Neutrophil (primary cell): Measurements from ENCODE around the gene HIPK1.

Source experiments
- H3K27ac ChIP-seq: fragments of 200-600 bp; sonication (generic); 2 replicates; pipeline ENCODE4 v1.5.1; 2016; ENCODE audit warnings: mild to moderate bottlenecking, moderate library complexity
- H3K27me3 ChIP-seq: fragments of 200-600 bp; sonication (generic); 2 replicates; pipeline ENCODE4 v1.6.0; 2016; ENCODE audit warnings: mild to moderate bottlenecking
- H3K36me3 ChIP-seq: fragments of 200-600 bp; sonication (generic); 2 replicates; pipeline ENCODE4 v1.5.1; 2017
- H3K4me1 ChIP-seq, 2 experiments: fragments of 200-600 bp in 1 of 2; sonication (generic) in 1 of 2; 1 replicate in 1 of 2; 2 replicates in 1 of 2; pipeline versions ENCODE4 v1.5.1 to v1.6.1; 2013 to 2016; ENCODE audit warnings: low read depth in 1 of 2, low read length in 1 of 2, mild to moderate bottlenecking in 1 of 2, moderate library complexity in 1 of 2; ENCODE audit not compliant: control insufficient read depth in 1 of 2, insufficient read depth in 1 of 2
- H3K4me3 ChIP-seq, 2 experiments: fragments of 200-600 bp in 1 of 2; sonication (generic) in 1 of 2; 1 replicate in 1 of 2; 2 replicates in 1 of 2; pipeline ENCODE4 v1.5.1; 2013 to 2016; ENCODE audit warnings: low read depth in 1 of 2, low read length in 1 of 2, mild to moderate bottlenecking in 1 of 2, moderate library complexity in 1 of 2
- H3K9me3 ChIP-seq: fragments of 200-600 bp; sonication (generic); 2 replicates; pipeline ENCODE4 v1.5.1; 2016
- CTCF ChIP-seq: fragments of 200-600 bp; sonication (generic); IDR thresholded peaks from 2 replicates; pipeline ENCODE4 v1.5.1; 2016; ENCODE audit warnings: antibody characterized with exemption

Gene HIPK1

GRCh38 chr1:113934006-113934405 is 4.9 kb downstream of the HIPK1 start:
- Histone ChIP-seq H3K9me3 (no peaks in the 10 kb centered on the region), H3K4me1 (peaks cover 87 to 89% of the 10 kb centered on the region in 2 experiments), H3K27ac (peak overlapping the region; percentile 95), H3K27me3 (no peaks in the 10 kb centered on the region), H3K36me3 (no peaks in the 10 kb centered on the region), H3K4me3 (peak overlapping the region in 1 of 2 experiments; percentile 4)
- TF ChIP-seq CTCF: no peak

- peak overlapping the region; percentile 95 for H3K27ac ChIP-seq
- H3K27me3 ChIP-seq: no peaks in the 10 kb centered on the region
- H3K4me3 ChIP-seq: no peak overlapping the region
- no peak for TF ChIP-seq CTCF
- H3K9me3 ChIP-seq: no peaks in the 10 kb centered on the region
- H3K36me3 ChIP-seq: no peaks in the 10 kb centered on the region
- H3K4me1 ChIP-seq: peaks cover 89 to 94% of the 10 kb centered on the region in 2 experiments
Observed at GRCh38 chr1:113934511-113935055, 5.5 kb downstream of the HIPK1 start.

- Histone ChIP-seq H3K4me3 (no peak overlapping the region), H3K27ac (peak overlapping the region; percentile 95), H3K9me3 (no peaks in the 10 kb centered on the region), H3K27me3 (no peaks in the 10 kb centered on the region), H3K4me1 (peaks cover 95 to 99% of the 10 kb centered on the region in 2 experiments), H3K36me3 (no peaks in the 10 kb centered on the region)
- TF ChIP-seq CTCF: no peak
Observed at GRCh38 chr1:113935176-113935575, 6.1 kb downstream of the HIPK1 start.

GRCh38 chr1:113935970-113936369 is 6.8 kb downstream of the HIPK1 start:
- H3K9me3 ChIP-seq: no peaks in the 10 kb centered on the region
- no peak overlapping the region for H3K4me3 ChIP-seq
- TF ChIP-seq CTCF: no peak
- peak overlapping the region; percentile 46 for H3K27ac ChIP-seq
- H3K4me1 ChIP-seq: peaks cover 96 to 99% of the 10 kb centered on the region in 2 experiments
- H3K27me3 ChIP-seq: no peaks in the 10 kb centered on the region
- peaks cover 7% of the 10 kb centered on the region for H3K36me3 ChIP-seq

GRCh38 chr1:113937146-113937545 is 8.0 kb downstream of the HIPK1 start:
- TF ChIP-seq CTCF: no peak
- Histone ChIP-seq H3K36me3 (peaks cover 19% of the 10 kb centered on the region), H3K9me3 (no peaks in the 10 kb centered on the region), H3K27me3 (no peaks in the 10 kb centered on the region), H3K4me3 (no peak overlapping the region), H3K4me1 (peaks cover 94 to 95% of the 10 kb centered on the region in 2 experiments), H3K27ac (peak overlapping the region; percentile 58)
